Esophagus squamous epithelium (tissue), 5 donors: ENCODE measurements around the gene MAGI1. TPM values are rescaled to one million over a fixed set of nuclear protein-coding genes. Genes with fewer than 3 reads are reported as not detected.

Experiments
- DNase-seq: peaks from one replicate; lab custom pipeline; 2025; lab: John Stamatoyannopoulos, UW
- H3K27ac ChIP-seq, 4 donors: fragments of 200-600 bp; sonication (generic); one replicate each; pipeline ENCODE4 v1.5.1; 2016 to 2019; ENCODE audit warnings: mild to moderate bottlenecking in 1 of 4
- H3K27me3 ChIP-seq, 4 donors: fragments of 200-600 bp; sonication (generic); 1 replicate in 3 of 4; 2 replicates in 1 of 4; pipeline versions ENCODE4 v1.5.1 to v1.6.0; 2017 to 2021; ENCODE audit warnings: antibody characterized with exemption in 1 of 4
- H3K36me3 ChIP-seq, 3 donors: fragments of 200-600 bp; sonication (generic); one replicate each; pipeline ENCODE4 v1.5.1; 2016 to 2019
- H3K4me1 ChIP-seq, 3 donors: fragments of 200-600 bp; sonication (generic); one replicate each; pipeline ENCODE4 v1.5.1; 2017 to 2019
- H3K4me3 ChIP-seq, 4 donors: fragments of 200-600 bp; sonication (generic); 1 replicate in 3 of 4; 2 replicates in 1 of 4; pipeline ENCODE4 v1.5.1; 2016 to 2019; ENCODE audit warnings: mild to moderate bottlenecking in 2 of 4, moderate library complexity in 1 of 4
- H3K9me3 ChIP-seq, 3 donors: fragments of 200-600 bp; sonication (generic); one replicate each; pipeline ENCODE4 v1.5.1; 2016 to 2019
- CTCF ChIP-seq, 6 experiments: fragments of 450-650 bp in 4 of 6; fragments of 200-600 bp in 2 of 6; sonication (generic) in 2 of 6; IDR thresholded peaks; one replicate each; pipeline ENCODE4 v1.5.1; 2016 to 2019; ENCODE audit warnings: antibody characterized with exemption in 6 of 6, mild to moderate bottlenecking in 4 of 6, moderate library complexity in 4 of 6
- POLR2A ChIP-seq, 4 donors: fragments of 450-650 bp; IDR thresholded peaks; one replicate each; pipeline ENCODE4 v1.6.1; 2017; ENCODE audit warnings: antibody characterized with exemption in 4 of 4, mild to moderate bottlenecking in 4 of 4, moderate library complexity in 3 of 4
- WGBS, 2 donors: methylation state at CpG; one replicate each; pipeline ENCODE4 v1.1.5; 2018; 5-methylcytosine and 5-hydroxymethylcytosine counted together
- intact Hi-C: fragments of 100-400 bp; cut with DNase I; formaldehyde crosslinking; loops from one replicate; pipeline ENCODE4 v1.15.0; 2022
- total RNA-seq, 4 donors: library from RNA; depleted of rRNA; stranded (reverse); fragments of >200 nt; gene quantifications; one replicate each; pipeline ENCODE4 v1.1.0, GENCODE V29; 2016
- donor health status: DM: yes; HTN: yes; CAD: no.

MAGI1 gene
- total RNA-seq, 4 donors from 2014 or later = 12.0 to 28.2 (median 21.1) TPM

GRCh38 chr3:65829228-65829627 is 209.5 kb downstream of the MAGI1 start:
- Histone ChIP-seq H3K9me3 (no peaks in the 10 kb centered on the region), H3K27me3 (no peaks in the 10 kb centered on the region), H3K4me1 (peaks cover 0 to 20% (median 15%) of the 10 kb centered on the region in 3 donors), H3K36me3 (no peaks in the 10 kb centered on the region), H3K27ac (no peak overlapping the region), H3K4me3 (no peak overlapping the region)
- TF ChIP-seq POLR2A (IDR thresholded peaks at IDR 0.05) (no peak), CTCF (IDR thresholded peaks at IDR 0.05) (no peak)
- intact Hi-C loops = no loop called here
- no peak for DNase-seq
- 91 to 100% methylated on average over 3 of the region's 3 CpGs for WGBS, 2 donors

DNA sequence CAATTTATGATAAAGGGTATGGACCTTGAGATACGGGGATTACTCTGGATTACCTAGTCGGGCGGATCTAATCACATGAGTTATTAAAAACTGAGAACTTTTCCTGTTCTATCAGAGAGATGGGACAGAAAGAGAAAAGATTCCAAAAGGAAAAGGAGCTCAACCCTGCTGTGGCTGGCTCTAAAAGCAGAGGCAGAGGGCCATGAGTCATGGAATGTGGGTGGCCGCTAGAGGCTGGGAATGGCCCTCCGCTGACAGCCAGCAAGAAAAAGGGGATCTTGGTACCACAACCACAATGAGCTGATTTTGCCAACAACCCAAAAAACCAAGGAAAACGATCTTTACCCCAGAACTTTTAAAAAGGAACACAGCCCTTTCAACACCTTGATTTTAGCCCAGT is 210.0 kb downstream of the MAGI1 start:
- no peak for DNase-seq
- Histone ChIP-seq H3K27ac (no peak overlapping the region), H3K4me1 (peaks cover 0 to 14% (median 11%) of the 10 kb centered on the region in 3 donors), H3K36me3 (no peaks in the 10 kb centered on the region), H3K27me3 (no peaks in the 10 kb centered on the region), H3K9me3 (no peaks in the 10 kb centered on the region), H3K4me3 (no peak overlapping the region)
- intact Hi-C loops = no loop called here
- WGBS, 2 donors = 60 to 80% methylated on average over 6 of the region's 6 CpGs
- TF ChIP-seq CTCF (IDR thresholded peaks at IDR 0.05) = no peak
- no peak for TF ChIP-seq POLR2A (IDR thresholded peaks at IDR 0.05)

DNA sequence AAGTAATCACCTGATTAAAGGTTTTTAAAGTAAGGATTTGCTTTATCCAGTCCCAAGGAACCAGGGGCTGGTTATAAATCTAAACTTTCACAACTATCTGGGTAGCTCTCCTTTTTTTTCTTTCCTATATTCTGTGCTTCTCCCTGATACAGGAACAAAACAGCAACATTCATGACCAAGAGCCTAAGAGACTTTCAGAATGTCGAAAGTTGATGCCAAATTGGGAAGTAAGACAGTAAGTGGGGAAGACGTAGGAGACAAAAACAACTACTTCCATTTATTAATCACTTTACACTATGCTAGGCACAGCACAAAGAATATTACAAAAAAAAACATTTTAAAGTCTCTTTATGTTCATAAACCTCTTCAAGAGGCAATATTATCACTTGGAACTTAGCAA is 211.6 kb downstream of the MAGI1 start:
- Histone ChIP-seq H3K4me3 (no peak overlapping the region), H3K4me1 (peaks cover 0 to 8% (median 4%) of the 10 kb centered on the region in 3 donors), H3K27ac (no peak overlapping the region), H3K27me3 (no peaks in the 10 kb centered on the region), H3K9me3 (no peaks in the 10 kb centered on the region), H3K36me3 (no peaks in the 10 kb centered on the region)
- intact Hi-C loops = no loop called here
- DNase-seq = no peak
- TF ChIP-seq CTCF (IDR thresholded peaks at IDR 0.05) (no peak), POLR2A (IDR thresholded peaks at IDR 0.05) (no peak)
- 60 to 72% methylated on average over 2 of the region's 2 CpGs for WGBS, 2 donors

GRCh38 chr3:65824166-65824565 is 214.6 kb downstream of the MAGI1 start:
- Histone ChIP-seq H3K36me3 (no peaks in the 10 kb centered on the region), H3K27me3 (no peaks in the 10 kb centered on the region), H3K4me3 (no peak overlapping the region), H3K9me3 (no peaks in the 10 kb centered on the region), H3K27ac (no peak overlapping the region), H3K4me1 (no peaks in the 10 kb centered on the region)
- intact Hi-C loops = no loop called here
- TF ChIP-seq POLR2A (IDR thresholded peaks at IDR 0.05) = no peak
- no peak for TF ChIP-seq CTCF (IDR thresholded peaks at IDR 0.05)
- WGBS, 2 donors = 45 to 48% methylated on average over 5 of the region's 5 CpGs
- no peak for DNase-seq

DNA sequence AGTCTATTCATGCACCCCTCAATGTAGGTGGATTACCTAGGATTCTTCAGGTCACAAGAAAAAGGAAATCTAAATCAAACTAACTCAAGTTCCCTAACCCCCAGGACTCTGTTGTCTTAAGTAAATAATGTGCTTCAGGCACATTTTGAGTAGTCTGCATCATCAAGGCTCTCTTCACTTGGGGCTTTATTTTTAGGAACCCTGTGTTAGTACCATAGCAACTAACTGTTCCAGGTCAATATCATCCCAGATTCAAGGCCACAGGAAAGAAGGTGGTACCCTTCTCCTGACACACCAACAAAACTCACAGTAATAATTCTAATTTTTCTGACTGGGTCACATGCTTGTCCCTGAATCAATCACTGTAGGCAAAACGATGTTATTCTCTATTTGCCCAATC is 218.1 kb downstream of the MAGI1 start:
- H3K9me3 ChIP-seq = no peaks in the 10 kb centered on the region
- no peaks in the 10 kb centered on the region for H3K4me1 ChIP-seq
- no peak for TF ChIP-seq CTCF (IDR thresholded peaks at IDR 0.05)
- TF ChIP-seq POLR2A (IDR thresholded peaks at IDR 0.05) = no peak
- whole genome bisulfite sequencing, 2 donors = 100% methylated on average over 1 of the region's 1 CpG
- no peak for DNase-seq
- intact Hi-C loops = no loop called here
- no peaks in the 10 kb centered on the region for H3K27me3 ChIP-seq
- no peak overlapping the region for H3K27ac ChIP-seq
- no peaks in the 10 kb centered on the region for H3K36me3 ChIP-seq
- no peak overlapping the region for H3K4me3 ChIP-seq
